22Rv1 (cell line): Measurements from ENCODE around the gene CPNE9.

Experiments
- ZFX ChIP-seq: fragments of 450-650 bp; IDR thresholded peaks from 2 replicates; pipeline ENCODE4 v1.6.1; 2017; ENCODE audit warnings: antibody characterized with exemption, borderline replicate concordance
- TF ChIP-seq, protein P1 (sequence below): fragments of 450-650 bp; IDR thresholded peaks from 2 replicates; pipeline ENCODE4 v1.5.1; 2017; ENCODE audit warnings: mild to moderate bottlenecking

DNA sequence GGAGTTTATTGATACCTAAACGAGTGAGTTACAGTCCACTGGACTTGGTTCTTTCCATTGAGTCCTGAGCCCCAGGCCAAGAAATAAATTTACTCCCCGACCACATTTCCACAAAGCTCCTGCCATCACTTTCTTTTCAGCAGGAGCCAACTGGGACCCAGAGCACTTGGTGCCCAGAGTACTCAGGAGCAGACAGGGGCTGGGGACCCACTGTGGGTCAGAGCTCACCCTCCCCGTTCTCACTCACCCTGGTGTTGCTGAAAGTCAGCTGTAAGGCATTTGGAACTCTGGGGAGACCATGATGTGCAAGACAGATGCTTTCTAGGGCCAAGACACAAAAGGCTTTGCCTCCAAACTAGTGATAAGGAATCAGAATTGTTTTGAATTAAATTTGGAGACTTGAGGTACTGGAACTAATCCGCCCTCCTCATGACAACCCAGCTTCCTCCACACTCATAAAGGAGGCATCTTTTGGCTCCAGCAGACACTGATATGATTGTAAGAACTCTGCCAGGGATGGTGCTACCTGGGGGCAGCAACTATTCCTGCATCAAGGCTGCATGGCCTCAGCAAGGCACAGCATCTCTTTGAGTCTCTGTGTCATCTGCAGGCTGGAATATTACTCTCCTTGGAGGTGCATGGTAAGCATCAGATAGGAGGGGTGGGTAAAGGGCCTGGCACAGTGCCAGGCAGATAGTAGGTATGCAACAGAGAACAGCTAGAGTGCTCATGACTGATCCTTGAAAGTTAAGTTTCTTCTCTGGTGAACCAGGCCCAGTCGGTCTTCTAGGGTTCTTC is 73.5 kb downstream of the CPNE9 start:
- TF ChIP-seq, protein P1, sequence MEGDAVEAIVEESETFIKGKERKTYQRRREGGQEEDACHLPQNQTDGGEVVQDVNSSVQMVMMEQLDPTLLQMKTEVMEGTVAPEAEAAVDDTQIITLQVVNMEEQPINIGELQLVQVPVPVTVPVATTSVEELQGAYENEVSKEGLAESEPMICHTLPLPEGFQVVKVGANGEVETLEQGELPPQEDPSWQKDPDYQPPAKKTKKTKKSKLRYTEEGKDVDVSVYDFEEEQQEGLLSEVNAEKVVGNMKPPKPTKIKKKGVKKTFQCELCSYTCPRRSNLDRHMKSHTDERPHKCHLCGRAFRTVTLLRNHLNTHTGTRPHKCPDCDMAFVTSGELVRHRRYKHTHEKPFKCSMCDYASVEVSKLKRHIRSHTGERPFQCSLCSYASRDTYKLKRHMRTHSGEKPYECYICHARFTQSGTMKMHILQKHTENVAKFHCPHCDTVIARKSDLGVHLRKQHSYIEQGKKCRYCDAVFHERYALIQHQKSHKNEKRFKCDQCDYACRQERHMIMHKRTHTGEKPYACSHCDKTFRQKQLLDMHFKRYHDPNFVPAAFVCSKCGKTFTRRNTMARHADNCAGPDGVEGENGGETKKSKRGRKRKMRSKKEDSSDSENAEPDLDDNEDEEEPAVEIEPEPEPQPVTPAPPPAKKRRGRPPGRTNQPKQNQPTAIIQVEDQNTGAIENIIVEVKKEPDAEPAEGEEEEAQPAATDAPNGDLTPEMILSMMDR, result no peak
- TF ChIP-seq ZFX, result no peak
